ENCODE data around the gene ULK2.
"Not testable (repeated sequence)": the region's sequence is repeated elsewhere in the genome, so short reads cannot be mapped to it uniquely, and the experiment has no call there.

The ULK2 gene

DNA sequence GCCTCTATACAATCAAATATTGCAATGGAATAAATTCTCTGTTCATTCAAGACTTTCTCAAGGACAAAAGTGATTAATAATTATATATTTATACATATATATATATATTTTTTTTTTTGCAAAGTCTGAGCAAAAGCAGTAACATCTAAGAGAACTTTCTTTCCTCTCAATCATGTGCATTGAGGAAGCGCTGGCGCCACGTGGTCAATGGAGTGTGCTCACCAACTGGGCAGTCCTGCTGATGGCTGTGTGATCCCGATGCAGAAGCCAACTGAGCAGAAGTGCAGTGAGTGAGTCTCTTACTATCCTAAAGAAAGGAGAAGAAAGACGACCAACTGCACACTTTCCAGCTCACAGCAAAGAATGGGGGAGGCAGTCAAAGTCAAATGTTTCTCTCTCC, 37.2 kb upstream of the ULK2 start:
- TF ChIP-seq, protein P1, sequence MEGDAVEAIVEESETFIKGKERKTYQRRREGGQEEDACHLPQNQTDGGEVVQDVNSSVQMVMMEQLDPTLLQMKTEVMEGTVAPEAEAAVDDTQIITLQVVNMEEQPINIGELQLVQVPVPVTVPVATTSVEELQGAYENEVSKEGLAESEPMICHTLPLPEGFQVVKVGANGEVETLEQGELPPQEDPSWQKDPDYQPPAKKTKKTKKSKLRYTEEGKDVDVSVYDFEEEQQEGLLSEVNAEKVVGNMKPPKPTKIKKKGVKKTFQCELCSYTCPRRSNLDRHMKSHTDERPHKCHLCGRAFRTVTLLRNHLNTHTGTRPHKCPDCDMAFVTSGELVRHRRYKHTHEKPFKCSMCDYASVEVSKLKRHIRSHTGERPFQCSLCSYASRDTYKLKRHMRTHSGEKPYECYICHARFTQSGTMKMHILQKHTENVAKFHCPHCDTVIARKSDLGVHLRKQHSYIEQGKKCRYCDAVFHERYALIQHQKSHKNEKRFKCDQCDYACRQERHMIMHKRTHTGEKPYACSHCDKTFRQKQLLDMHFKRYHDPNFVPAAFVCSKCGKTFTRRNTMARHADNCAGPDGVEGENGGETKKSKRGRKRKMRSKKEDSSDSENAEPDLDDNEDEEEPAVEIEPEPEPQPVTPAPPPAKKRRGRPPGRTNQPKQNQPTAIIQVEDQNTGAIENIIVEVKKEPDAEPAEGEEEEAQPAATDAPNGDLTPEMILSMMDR (IDR thresholded peaks at IDR 0.05; ENCODE audit: low read depth, low read length) = no peak
- TF ChIP-seq, protein P2, sequence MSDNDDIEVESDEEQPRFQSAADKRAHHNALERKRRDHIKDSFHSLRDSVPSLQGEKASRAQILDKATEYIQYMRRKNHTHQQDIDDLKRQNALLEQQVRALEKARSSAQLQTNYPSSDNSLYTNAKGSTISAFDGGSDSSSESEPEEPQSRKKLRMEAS (IDR thresholded peaks at IDR 0.05; ENCODE audit: low read depth, low read length) = no peak
- TF ChIP-seq MYC (IDR thresholded peaks at IDR 0.05; ENCODE audit: low read depth, low read length) (no peak), POLR2A (IDR thresholded peaks at IDR 0.05; ENCODE audit: extremely low read depth, insufficient read length) (no peak)
- no peak overlapping the region for H3K4me3 ChIP-seq (ENCODE audit: low read depth, low read length)
- DNase-seq (ENCODE audit: low read depth) = no peak

DNA sequence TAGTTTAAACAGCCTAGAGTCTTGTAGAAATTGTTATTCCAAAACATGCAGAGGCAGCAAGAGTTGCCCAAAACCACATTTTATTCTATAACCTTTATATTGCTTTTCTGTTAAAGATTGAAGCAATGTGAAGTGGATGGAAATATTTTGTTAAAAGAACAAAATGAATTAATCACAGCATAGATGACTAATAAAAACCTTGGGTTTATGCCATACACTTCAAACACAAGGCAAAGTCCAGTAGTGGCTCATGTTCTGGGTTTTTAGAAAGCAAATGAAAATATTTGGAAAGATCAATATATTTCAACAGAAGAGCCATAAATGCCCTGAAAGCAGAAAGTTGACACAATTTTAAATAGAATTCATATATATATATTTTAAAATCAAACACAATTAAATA, 36.7 kb upstream of the ULK2 start:
- TF ChIP-seq MYC (IDR thresholded peaks at IDR 0.05; ENCODE audit: low read depth, low read length) = no peak
- H3K4me3 ChIP-seq (ENCODE audit: low read depth, low read length) = no peak overlapping the region
- DNase-seq (ENCODE audit: low read depth) = no peak

DNA sequence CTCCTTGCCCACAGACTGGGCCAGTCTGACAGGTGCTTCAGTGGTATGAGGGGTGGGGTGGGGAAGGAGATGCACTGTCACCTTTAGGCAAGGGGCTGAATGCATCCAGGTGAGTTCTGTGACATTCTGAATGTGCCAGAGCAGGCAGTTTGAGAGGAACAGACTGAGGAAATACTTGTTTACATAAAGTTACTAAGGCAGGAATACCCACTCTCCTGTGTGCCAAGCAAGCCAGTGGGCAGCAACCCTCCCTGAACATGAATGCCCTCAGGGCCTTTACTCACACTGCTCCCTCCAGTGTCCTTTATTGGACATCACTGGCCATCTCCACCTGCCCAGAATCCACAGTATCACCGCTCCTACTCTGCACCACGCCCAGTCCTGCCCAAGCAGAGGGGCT, 33.1 kb upstream of the ULK2 start:
- H3K4me3 ChIP-seq (ENCODE audit: low read depth, low read length) = no peak overlapping the region
- TF ChIP-seq, protein P2 (IDR thresholded peaks at IDR 0.05; ENCODE audit: low read depth, low read length) = no peak
- TF ChIP-seq, protein P1 (IDR thresholded peaks at IDR 0.05; ENCODE audit: low read depth, low read length) = no peak
- TF ChIP-seq MYC (IDR thresholded peaks at IDR 0.05; ENCODE audit: low read depth, low read length) (no peak), POLR2A (IDR thresholded peaks at IDR 0.05; ENCODE audit: extremely low read depth, insufficient read length) (no peak)
- DNase-seq (ENCODE audit: low read depth) = no peak

DNA sequence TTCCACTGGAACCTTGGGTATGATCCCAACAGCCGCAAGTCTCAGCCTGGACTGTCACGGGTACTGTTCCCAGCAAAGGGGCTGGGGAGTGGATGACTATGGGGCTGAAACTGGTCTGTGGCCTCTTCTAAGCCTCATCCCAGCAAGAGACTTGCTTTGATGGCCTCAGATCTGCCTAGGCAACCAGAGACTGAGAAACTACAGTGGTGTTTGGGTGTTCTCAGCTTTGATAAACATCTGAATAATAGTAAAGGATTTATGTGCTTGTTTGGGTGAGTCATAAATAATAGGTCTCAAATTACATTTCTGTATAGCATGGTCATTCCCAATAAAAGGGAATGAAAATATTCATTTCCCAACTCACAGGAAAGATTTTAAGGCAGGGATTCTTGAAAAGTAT, 30.2 kb upstream of the ULK2 start:
- TF ChIP-seq, protein P2 (IDR thresholded peaks at IDR 0.05; ENCODE audit: low read depth, low read length) = no peak
- no peak for TF ChIP-seq MYC (IDR thresholded peaks at IDR 0.05; ENCODE audit: low read depth, low read length)
- TF ChIP-seq, protein P1 (IDR thresholded peaks at IDR 0.05; ENCODE audit: low read depth, low read length) = no peak
- DNase-seq (ENCODE audit: low read depth) = no peak
- H3K4me3 ChIP-seq (ENCODE audit: low read depth, low read length) = no peak overlapping the region

DNA sequence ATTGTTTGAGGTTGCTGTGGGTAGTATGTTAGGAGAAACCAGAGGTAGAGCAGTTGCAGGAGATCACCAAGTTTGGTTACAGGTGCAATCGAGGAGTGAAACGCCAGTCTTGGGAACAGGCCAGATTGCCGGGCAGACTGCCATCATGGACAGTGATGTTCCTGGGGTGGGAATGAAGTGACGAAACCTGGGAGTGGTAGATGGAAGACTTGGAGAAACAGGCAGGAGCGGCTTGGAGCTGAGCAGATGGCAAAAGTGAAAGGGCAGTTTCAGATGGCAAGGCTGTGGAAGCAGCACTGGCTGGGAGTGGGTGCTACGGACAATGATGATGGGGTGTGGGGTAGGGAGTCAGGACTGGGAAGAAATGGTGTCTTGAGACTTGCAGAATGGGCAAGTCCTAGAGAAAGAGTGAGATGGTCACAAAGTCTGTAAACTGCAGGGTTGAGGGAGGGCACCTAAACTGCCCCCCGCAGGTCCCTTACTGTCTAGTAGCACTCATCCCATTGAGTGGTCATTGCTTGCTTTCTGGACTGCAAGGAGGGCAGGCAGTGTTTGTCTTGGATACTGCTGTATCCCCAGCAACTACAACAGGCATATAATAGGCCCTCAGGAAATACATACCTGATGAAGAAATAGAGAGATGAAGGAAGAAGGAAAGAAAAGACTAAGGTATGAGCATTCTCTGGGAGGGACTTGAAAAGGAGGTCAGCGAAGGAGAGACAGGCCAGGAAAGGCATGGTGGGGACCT, 29.5 kb upstream of the ULK2 start:
- TF ChIP-seq, protein P2 (IDR thresholded peaks at IDR 0.05; ENCODE audit: low read depth, low read length) = no peak
- TF ChIP-seq, protein P1 (IDR thresholded peaks at IDR 0.05; ENCODE audit: low read depth, low read length) = no peak
- no peak for TF ChIP-seq POLR2A (IDR thresholded peaks at IDR 0.05; ENCODE audit: extremely low read depth, insufficient read length)
- TF ChIP-seq MYC (IDR thresholded peaks at IDR 0.05; ENCODE audit: low read depth, low read length) = no peak
- H3K4me3 ChIP-seq (ENCODE audit: low read depth, low read length) = no peak overlapping the region
- no peak for DNase-seq (ENCODE audit: low read depth)

DNA sequence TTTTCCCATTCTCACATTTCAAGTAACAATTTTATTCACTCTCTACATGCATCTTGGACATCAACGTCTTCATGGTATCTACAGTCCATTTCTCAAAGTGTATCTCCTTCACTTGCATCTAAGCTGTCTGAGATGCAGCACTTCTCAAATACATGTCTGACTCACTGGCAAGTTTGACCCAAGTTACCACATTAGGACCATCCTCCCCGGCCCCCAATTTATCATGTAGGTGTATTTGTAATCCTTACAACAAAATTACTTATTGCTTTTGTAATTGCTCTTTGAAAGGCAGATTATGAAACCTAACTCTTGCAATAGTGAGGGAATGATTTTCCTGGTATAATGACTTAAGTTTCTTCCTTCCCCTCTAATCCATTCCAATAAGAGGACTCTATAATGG, 28.9 kb upstream of the ULK2 start:
- no peak overlapping the region for H3K4me3 ChIP-seq (ENCODE audit: low read depth, low read length)
- no peak for TF ChIP-seq MYC (IDR thresholded peaks at IDR 0.05; ENCODE audit: low read depth, low read length)
- no peak for DNase-seq (ENCODE audit: low read depth)

DNA sequence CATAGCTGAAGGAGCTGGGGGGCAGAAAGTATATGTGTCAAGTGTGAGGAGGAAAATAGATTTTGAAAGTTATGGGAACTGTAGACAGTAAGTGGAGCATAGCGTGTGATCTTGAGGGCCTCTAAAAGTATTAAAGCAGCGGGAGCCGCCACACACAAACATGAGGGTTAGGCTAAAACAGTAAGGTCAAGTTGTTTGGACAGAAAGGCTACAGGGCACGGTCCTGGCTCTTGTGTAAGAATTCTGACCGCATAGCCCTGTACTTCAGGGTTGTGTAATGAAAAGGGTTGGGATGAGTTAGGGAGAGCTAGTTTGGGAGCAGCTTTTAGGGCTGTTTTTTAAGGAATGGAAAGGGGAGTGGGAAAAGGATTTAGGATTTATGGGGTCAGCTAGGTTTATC, 22.8 kb upstream of the ULK2 start:
- DNase-seq (ENCODE audit: low read depth); H3K4me3 ChIP-seq (ENCODE audit: low read depth, low read length): not testable (repeated sequence)

DNA sequence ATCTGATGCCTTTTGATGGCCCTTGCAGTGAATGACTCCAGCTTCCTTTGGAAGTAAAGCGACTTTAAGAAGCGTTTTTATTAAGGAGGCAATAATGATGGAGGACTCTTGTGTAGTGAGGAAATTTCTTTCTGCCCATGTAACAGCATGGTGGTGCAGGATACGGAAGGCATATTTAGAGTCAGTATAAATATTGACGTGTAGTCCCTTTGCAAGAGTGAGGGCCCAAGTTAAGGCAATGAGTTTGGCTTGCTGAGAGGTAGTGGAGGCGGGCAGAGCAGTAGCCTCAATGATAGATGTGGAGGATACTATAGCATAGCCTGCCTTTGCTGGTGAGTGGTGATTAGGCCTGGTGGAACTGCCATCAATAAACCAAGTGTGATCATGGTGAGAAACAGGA, 22.3 kb upstream of the ULK2 start:
- H3K4me3 ChIP-seq (ENCODE audit: low read depth, low read length); DNase-seq (ENCODE audit: low read depth): not testable (repeated sequence)

Measured in NB4 (cell line).